ENCODE data around the gene EPG5. TPM values are rescaled to one million over a fixed set of nuclear protein-coding genes. Genes with fewer than 3 reads are reported as not detected.

EPG5 gene
- total and polyA plus RNA-seq, 12 donors, result 6.5 to 26.3 (median 20.4) TPM

- H3K36me3 ChIP-seq, result peaks cover 0 to 100% (median 53%) of the 10 kb centered on the region in 9 donors
- 97 to 100% methylated on average over 1 of the region's 1 CpG for WGBS, 2 donors
- ATAC-seq, result no peak
- no peak overlapping the region for H3K27ac ChIP-seq
- H3K27me3 ChIP-seq, result no peaks in the 10 kb centered on the region
- intact Hi-C loops (cut with DNase I), result loop anchor here in 1 of 10 donors (10.0 kb wide), 1 partner anchor 53 kb away; no protein-coding TSS in a partner anchor
- no peaks in the 10 kb centered on the region for H3K9me3 ChIP-seq
- no peak for DNase-seq
- H3K4me3 ChIP-seq, result no peak overlapping the region
- no peak for TF ChIP-seq CTCF (IDR thresholded peaks at IDR 0.05)
- no peaks in the 10 kb centered on the region for H3K4me1 ChIP-seq
Measured at GRCh38 chr18:45901654-45902210, 65.4 kb downstream of the EPG5 start.

GRCh38 chr18:45900623-45901022, 66.5 kb downstream of the EPG5 start:
- no peak for TF ChIP-seq CTCF (IDR thresholded peaks at IDR 0.05)
- Histone ChIP-seq H3K9me3 (no peaks in the 10 kb centered on the region), H3K36me3 (peaks cover 0 to 99% (median 53%) of the 10 kb centered on the region in 9 donors), H3K4me3 (no peak overlapping the region), H3K27me3 (no peaks in the 10 kb centered on the region), H3K4me1 (no peaks in the 10 kb centered on the region), H3K27ac (no peak overlapping the region)
- ATAC-seq, result no peak
- 95 to 96% methylated on average over 4 of the region's 4 CpGs for WGBS, 2 donors
- DNase-seq, result no peak
- intact Hi-C loops (cut with DNase I), result loop anchor here in 1 of 10 donors (10.0 kb wide), 1 partner anchor 54 kb away; no protein-coding TSS in a partner anchor

DNA sequence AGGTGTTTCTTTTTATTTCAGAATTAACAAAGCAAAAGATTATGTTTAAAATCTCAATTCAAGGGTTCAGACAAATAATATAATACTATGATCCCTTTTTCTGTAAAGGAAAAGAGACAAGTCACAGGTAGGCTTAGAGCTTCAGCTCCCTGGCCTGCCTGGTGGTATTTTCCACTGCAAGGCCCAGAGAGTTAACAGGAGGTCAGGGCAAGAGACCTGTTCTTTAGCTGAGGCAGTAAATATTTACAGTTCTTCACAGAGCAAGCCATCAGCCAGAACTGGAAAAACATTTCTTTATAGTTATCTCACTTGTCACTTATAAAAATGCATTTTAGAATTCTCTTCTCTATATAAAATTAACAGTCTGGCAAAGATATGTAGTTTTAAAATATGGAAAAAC, 70.1 kb downstream of the EPG5 start:
- H3K27me3 ChIP-seq, result no peaks in the 10 kb centered on the region
- H3K4me1 ChIP-seq, result no peaks in the 10 kb centered on the region
- DNase-seq (no peak), ATAC-seq (no peak)
- no peak overlapping the region for H3K27ac ChIP-seq
- H3K9me3 ChIP-seq, result no peaks in the 10 kb centered on the region
- H3K4me3 ChIP-seq, result no peak overlapping the region
- intact Hi-C loops (cut with DNase I), result no loop called here
- TF ChIP-seq CTCF (IDR thresholded peaks at IDR 0.05), result no peak
- peaks cover 0 to 96% (median 37%) of the 10 kb centered on the region in 9 donors for H3K36me3 ChIP-seq

- no peak for TF ChIP-seq CTCF (IDR thresholded peaks at IDR 0.05)
- Histone ChIP-seq H3K27ac (no peak overlapping the region), H3K4me1 (no peaks in the 10 kb centered on the region), H3K9me3 (no peaks in the 10 kb centered on the region), H3K27me3 (no peaks in the 10 kb centered on the region), H3K36me3 (peaks cover 0 to 96% (median 35%) of the 10 kb centered on the region in 9 donors), H3K4me3 (no peak overlapping the region)
- no peak for DNase-seq
- ATAC-seq, result no peak
- intact Hi-C loops (cut with DNase I), result no loop called here
- WGBS, 2 donors, result 91 to 99% methylated on average over 7 of the region's 7 CpGs
Measured at GRCh38 chr18:45896452-45896851, 70.7 kb downstream of the EPG5 start.

All from heart right ventricle (tissue), 16 donors.